GM19324 (cell line): ENCODE measurements around the gene CCDC92B.
"Not testable (repeated sequence)": the region's sequence is repeated elsewhere in the genome, so short reads cannot be mapped to it uniquely, and the experiment has no call there.

Source experiments
- ATAC-seq: cut with Tn5 transposase; IDR thresholded peaks from one replicate; pipeline ENCODE4 v1.9.1; 2021; ENCODE audit warnings: mild to moderate bottlenecking, moderate library complexity; ENCODE audit not compliant: unreplicated experiment, low FRiP score

Gene CCDC92B

GRCh38 chr17:2704890-2705248 is 44.6 kb downstream of the CCDC92B start:
- no peak for ATAC-seq

- ATAC-seq = no peak
These were observed 45.2 kb downstream of the CCDC92B start for GRCh38 chr17:2704031-2704889.

- ATAC-seq = no peak
These were observed 45.8 kb downstream of the CCDC92B start for GRCh38 chr17:2703606-2704005.

- no peak for ATAC-seq
These were observed 46.3 kb downstream of the CCDC92B start for GRCh38 chr17:2703181-2703580.

DNA sequence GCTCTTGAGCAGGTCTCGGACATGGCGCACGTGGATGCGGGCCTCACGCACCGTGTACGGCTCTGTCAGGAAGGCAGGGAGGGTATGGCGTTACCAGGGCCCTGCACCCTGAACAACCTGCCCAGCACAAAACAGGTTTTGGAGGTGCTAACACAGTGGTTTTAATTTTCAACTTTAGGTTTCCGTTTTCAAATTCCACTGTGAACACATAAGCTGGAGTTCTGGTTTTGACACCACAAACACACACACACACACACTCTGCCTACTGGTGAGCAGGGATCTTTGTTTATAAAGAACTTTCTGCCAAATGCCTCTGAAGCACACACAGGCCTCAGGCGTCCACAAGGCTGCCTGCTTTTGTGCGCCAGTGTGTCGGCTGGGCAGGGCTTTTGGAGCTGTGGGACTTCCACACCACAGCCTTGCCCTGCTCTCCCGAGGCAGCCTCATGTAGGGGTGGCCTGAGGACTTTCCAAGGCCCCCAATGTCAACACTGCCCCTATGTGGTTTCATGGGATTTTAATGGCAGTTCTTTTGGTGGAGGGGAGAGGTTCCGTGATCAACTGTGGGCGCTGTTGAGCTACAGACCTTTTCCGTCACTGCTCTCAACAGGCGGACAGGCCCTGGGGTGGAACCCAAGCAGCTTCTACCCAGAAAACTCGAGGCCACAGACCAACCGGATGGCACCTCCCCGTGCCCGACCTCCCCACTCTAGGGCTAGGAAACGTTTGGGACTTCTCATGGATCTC is 47.3 kb downstream of the CCDC92B start:
- ATAC-seq = no peak

GRCh38 chr17:2701161-2701995 is 48.1 kb downstream of the CCDC92B start:
- ATAC-seq = no peak

DNA sequence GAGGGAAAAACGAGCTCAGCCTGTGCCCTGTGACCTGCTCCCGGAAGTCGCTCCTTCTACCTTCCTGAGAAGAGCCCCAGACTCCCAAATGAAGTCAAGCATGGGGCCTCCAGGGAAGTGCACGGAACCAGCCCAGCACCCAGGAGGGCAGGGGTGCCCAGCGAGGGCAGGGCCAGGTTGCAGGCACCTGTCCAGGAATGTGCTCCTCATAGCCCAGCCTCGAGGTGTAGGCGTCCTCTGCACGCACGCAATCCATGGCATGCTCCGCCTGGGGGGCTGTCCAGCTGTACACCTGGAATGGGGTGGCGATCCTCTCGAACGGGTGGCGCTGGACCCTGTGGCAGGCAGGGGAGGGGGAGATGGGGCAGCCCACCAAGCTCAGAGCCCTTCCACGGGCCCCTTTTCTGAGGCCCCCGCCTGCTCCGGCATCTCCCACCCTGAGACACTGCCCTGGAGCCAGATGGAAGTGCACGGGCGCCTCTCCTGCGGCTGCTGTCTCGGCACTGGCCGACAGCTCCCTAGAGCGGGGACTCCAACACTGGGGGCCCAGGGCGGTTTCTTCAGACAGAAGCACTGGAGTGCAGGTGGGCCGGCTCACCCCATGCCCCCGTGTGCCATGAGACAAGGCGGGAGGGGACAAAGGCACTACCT is 48.8 kb downstream of the CCDC92B start:
- ATAC-seq = no peak

DNA sequence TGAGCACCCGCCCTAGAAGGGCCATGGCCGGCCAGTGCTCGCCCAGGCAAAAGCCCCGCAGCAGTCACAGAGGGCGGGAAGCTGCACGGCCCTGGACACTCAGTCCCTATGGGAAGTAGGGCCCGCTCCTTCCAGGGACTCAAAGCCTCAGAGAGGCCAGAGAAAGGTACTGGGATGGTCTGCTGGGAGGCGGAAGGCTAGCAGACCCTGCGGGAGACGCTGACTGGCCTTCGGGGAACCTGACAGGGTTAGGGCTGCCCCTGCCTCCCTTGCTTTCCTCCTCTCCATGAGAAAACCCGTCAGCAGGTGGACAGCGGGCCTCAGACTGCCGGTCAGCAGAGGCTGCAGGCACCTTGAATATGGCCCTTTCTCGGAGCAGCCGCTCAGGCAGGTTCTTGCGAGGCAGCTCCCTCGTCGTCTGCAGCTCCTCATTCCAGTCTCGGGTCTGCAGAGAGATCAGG is 49.4 kb downstream of the CCDC92B start:
- ATAC-seq = no peak

DNA sequence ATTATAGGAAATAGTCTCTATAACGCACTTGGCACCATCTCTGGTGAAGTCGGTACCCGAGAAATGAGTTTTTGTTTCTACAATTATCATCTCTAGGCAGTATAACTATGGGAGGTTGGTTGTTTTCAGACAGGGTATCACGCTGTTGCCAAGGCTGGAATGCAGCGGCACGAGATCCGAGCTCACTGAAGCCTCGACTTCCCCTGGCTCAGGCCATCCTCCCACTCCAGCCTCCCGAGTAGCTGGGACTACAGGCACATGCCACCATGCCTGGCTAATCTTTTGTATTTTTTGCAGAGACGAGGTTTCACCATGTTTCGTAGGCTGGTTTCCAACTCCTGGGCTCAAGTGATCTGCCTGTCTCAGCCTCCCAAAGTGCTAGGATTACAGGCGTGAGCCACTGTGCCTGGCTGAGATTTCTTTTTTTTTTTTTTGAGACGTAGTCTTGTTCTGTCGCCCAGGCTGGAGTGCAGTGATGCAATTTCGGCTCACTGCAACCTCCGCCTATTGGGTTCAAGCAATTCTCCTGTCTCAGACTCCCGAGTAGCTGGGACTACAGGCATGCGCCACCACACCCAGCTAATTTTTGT is 50.1 kb downstream of the CCDC92B start:
- ATAC-seq = not testable (repeated sequence)

GRCh38 chr17:2697611-2698162 is 51.8 kb downstream of the CCDC92B start:
- no peak for ATAC-seq

DNA sequence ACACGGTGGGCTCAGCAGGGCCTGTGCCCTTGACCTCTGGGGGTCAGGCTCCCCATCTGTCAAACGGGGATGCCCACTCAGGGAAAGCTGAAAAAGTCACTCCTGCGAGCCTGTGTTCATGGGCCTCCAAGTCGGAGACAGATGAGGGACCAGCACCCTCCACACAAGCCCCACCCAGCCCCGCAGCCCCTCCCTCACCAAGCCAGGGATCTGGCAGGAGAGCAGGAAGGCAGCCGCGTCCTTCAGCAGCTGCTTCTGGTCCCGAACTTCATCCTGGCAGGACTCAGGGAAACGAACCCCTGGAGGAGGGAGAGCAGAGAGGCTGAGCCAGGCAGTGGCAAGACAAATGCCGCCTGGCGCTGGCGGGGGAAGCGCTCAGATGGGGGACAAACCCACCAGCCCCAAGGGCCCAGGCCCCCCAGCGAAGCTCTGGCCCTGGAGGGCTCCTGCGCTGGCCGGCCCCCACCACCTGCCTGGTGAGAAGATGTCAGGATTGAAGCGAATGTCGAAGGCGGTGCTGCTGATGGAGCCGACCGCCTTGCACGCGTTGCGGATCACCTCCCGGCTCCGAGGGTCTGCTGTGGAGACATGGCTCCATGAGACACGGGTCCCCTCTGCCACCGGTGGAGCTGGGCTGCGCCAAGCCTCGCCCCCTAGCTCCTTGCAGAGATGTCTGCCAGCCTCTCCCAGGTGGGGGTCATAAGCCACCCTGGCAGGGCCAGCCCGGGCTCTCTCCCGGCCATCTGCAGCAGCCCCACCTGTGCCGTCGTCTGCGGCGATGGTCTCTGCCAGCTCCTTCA is 53.3 kb downstream of the CCDC92B start:
- ATAC-seq = no peak

- ATAC-seq = no peak
These were observed 54.0 kb downstream of the CCDC92B start for GRCh38 chr17:2695243-2695960.

GRCh38 chr17:2694381-2695242 is 54.8 kb downstream of the CCDC92B start:
- no peak for ATAC-seq

GRCh38 chr17:2693561-2694380 is 55.7 kb downstream of the CCDC92B start:
- ATAC-seq = no peak

DNA sequence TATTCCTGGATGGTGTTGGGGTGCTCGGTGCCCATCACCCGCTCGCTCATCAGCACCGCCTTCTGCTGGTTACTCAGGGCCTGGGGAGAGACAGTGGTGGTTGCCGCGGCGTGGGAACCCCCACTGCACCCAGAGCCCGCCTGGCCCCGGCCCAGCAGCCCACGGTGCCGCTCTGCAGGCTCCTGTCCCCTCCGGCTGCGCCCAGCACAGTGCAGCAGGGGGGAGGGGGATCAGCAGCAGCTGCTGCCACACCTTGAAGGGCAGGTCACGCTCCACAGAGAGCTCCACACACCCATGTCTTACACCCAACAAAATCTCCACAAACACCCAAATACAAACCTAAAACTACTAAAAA is 56.7 kb downstream of the CCDC92B start:
- no peak for ATAC-seq

DNA sequence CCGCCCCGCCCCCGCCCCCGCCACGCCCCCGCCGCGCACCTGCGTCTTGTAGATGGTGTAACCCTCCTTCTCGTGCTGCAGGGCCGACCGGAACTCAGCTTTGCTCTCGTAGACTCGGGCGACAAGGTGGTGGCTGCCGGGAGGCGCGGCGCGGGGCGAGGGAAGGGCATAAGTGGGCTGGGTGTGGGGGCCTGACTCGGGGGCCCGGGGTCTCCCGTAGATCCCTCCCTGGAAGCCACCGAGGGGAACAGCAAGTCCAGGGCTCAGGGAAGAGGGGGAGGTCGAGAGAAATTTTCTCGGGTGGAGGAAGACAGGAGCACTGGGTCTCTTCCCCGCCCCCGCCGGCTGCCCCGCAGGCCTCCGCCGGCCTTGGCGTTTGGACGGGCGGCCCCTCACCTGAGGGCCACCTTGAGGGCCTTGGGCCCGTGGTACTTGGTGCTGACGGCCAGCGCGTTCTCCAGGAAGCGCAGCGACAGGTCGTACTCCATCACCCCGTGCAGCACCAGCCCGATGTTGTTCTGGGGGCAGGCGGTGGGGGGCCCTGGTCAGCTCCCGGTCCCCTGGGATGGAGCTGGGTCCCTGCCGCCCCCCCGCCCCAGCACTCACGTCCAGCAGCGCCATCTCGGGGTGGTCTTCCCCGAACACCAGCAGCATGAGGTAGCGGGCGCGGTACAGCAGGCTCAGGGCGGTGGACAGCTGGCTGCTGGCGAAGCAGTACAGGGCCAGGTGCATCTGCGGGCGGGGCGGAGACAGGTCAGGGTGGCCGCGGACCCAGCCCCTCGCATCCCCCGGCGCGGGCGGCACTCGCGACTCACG is 57.3 kb downstream of the CCDC92B start:
- no peak for ATAC-seq
